Measurements from ENCODE around the gene UPF3A. TPM values are rescaled to one million over a fixed set of nuclear protein-coding genes. Genes with fewer than 3 reads are reported as not detected.
A peak's percentile ranks its signal among the peaks of the same experiment; 100 is the strongest.

Gene UPF3A
- total and polyA plus RNA-seq, 2 experiments from 2014 or later = 45.0 to 174 TPM

DNA sequence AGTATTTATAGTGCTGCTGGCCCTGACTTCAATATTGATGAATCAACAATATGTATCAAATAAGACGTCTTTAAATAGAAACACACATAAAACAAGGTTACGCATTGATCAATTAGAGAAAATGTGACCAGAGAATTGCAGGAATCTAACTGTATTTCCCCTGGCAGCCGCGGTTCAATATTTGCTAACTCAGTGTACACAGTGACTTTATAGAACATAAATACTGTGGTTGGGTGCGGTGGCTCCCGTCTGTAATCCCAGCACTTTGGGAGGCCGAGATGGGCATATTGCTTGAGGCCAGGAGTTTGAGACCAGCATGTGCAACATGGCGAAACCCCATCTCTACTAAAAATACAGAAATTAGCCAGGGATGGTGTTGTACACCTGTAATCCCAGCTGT lies 22.8 kb upstream of the UPF3A start:
- ATAC-seq = no peak

DNA sequence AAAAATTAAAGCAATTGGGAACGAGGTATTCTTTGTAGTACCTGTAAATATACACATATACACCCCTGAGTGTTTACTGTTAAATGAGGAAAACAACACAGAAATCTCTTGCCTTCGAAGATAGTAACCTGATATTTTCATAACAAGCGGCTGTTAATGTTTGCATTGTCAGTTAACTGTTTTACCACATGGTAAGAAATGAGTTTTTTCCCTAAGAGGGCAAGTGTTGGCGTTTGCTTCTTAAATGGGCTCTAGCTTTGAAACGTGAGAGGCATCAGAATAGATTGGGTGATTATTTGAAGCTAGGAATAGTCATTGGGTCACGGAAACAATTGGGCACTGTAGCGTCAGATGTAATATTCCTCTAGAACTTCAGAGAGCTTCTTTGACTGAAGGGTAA lies 22.0 kb upstream of the UPF3A start:
- H3K4me3 Mint-ChIP-seq = no peak overlapping the region
- Histone ChIP-seq H3K4me3 (no peak overlapping the region), H3K27ac (ENCODE audit: low read depth) (peak overlapping the region; percentile 62; the same call in 1 of the 2 replicates)

More for the DNA sequence above, 22.8 kb upstream of the UPF3A start:
- H3K4me1 ChIP-seq (ENCODE audit: insufficient read depth) = peaks cover 33% of the 10 kb centered on the region
- TF ChIP-seq STAT1 (IDR thresholded peaks at IDR 0.05; ENCODE audit: unreplicated experiment) (no peak), NANOG (IDR thresholded peaks at IDR 0.05; ENCODE audit: borderline replicate concordance) (no peak)
- TF ChIP-seq, protein P1, sequence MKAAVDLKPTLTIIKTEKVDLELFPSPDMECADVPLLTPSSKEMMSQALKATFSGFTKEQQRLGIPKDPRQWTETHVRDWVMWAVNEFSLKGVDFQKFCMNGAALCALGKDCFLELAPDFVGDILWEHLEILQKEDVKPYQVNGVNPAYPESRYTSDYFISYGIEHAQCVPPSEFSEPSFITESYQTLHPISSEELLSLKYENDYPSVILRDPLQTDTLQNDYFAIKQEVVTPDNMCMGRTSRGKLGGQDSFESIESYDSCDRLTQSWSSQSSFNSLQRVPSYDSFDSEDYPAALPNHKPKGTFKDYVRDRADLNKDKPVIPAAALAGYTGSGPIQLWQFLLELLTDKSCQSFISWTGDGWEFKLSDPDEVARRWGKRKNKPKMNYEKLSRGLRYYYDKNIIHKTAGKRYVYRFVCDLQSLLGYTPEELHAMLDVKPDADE (IDR thresholded peaks at IDR 0.05) = no peak
- no peak for DNase-seq (ENCODE audit: low spot score)
- H3K4me3 Mint-ChIP-seq = no peak overlapping the region
- no peaks in the 10 kb centered on the region for H3K27me3 ChIP-seq (ENCODE audit: insufficient read depth)
- H3K27ac Mint-ChIP-seq = peak overlapping the region; percentile 48
- H3K27ac ChIP-seq (ENCODE audit: low read depth) = peak overlapping the region; percentile 62
- H3K27me3 Mint-ChIP-seq (ENCODE audit: insufficient read depth, low read depth, poor library complexity) = peaks cover 2% of the 10 kb centered on the region
- no peaks in the 10 kb centered on the region for H3K9me2 ChIP-seq (ENCODE audit: insufficient read depth)
- 0 out of 2 replicates have a peak, but pooled peaks cover 4% of the 10 kb centered on the region for H3F3A ChIP-seq (replicated peaks; ENCODE audit: low read depth)
- no peaks in the 10 kb centered on the region for H3K9me3 Mint-ChIP-seq
- no peak overlapping the region for H3K4me3 ChIP-seq
- H2AFZ ChIP-seq = no peak overlapping the region
- H4K20me1 ChIP-seq (replicated peaks; ENCODE audit: insufficient read depth) = peaks cover 9% of the 10 kb centered on the region; the same call in 1 of the 2 replicates
- H3K36me3 Mint-ChIP-seq (ENCODE audit: low read depth) = peaks cover 87% of the 10 kb centered on the region
- H3K4me1 Mint-ChIP-seq = peaks cover 33% of the 10 kb centered on the region
- H3K36me3 ChIP-seq (ENCODE audit: insufficient read depth) = peaks cover 61% of the 10 kb centered on the region
- no peak overlapping the region for H3K4me2 ChIP-seq
- H3K79me2 ChIP-seq (replicated peaks; ENCODE audit: insufficient read depth) = peaks cover 3% of the 10 kb centered on the region

DNA sequence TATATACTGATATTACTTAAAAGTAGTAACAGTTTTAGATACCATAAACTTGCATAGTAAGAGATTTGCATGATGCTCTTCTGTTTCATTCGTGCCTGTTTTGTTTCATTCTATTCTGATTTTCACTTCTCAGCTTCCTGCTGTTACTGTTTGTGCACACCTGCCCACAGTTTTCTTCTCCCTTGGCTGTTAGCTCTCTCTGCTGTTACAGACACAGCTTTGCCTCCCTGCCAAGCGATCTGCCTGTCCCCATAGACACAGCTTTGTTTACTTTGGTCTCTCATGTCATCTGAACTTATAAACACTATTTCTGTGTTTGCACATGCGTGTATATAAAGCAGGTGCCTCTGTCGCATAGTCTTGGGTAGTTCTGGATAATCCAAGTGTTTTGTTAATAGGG lies 21.4 kb upstream of the UPF3A start:
- peaks cover 65% of the 10 kb centered on the region for H3K36me3 ChIP-seq (ENCODE audit: insufficient read depth)
- Mint-ChIP-seq H3K4me3 (no peak overlapping the region), H3K4me1 (peaks cover 26% of the 10 kb centered on the region)
- TF ChIP-seq, protein P1 (IDR thresholded peaks at IDR 0.05) = no peak
- TF ChIP-seq ZNF331 (CRISPR knock-in tag; IDR thresholded peaks at IDR 0.05; ENCODE audit: low read depth) (no peak), POLR2AphosphoS5 (IDR thresholded peaks at IDR 0.05; ENCODE audit: low read depth) (no peak), ZNF114 (CRISPR knock-in tag; IDR thresholded peaks at IDR 0.05) (no peak), STAT1 (IDR thresholded peaks at IDR 0.05; ENCODE audit: unreplicated experiment) (no peak), CREB1 (CRISPR knock-in tag; IDR thresholded peaks at IDR 0.05; ENCODE audit: low read depth) (no peak), NANOG (IDR thresholded peaks at IDR 0.05; ENCODE audit: borderline replicate concordance) (no peak), JUNB (IDR thresholded peaks at IDR 0.05; ENCODE audit: unreplicated experiment) (no peak), EZH2phosphoT487 (IDR thresholded peaks at IDR 0.05; ENCODE audit: unreplicated experiment) (no peak)
- TF ChIP-seq, protein P2, sequence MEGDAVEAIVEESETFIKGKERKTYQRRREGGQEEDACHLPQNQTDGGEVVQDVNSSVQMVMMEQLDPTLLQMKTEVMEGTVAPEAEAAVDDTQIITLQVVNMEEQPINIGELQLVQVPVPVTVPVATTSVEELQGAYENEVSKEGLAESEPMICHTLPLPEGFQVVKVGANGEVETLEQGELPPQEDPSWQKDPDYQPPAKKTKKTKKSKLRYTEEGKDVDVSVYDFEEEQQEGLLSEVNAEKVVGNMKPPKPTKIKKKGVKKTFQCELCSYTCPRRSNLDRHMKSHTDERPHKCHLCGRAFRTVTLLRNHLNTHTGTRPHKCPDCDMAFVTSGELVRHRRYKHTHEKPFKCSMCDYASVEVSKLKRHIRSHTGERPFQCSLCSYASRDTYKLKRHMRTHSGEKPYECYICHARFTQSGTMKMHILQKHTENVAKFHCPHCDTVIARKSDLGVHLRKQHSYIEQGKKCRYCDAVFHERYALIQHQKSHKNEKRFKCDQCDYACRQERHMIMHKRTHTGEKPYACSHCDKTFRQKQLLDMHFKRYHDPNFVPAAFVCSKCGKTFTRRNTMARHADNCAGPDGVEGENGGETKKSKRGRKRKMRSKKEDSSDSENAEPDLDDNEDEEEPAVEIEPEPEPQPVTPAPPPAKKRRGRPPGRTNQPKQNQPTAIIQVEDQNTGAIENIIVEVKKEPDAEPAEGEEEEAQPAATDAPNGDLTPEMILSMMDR (conservative IDR thresholded peaks at IDR 0.05; ENCODE audit: low read depth in 2 of 2) = no peak

More for the DNA sequence above, 22.0 kb upstream of the UPF3A start:
- Histone ChIP-seq H3K4me1 (ENCODE audit: insufficient read depth) (peaks cover 32% of the 10 kb centered on the region), H3F3A (replicated peaks; ENCODE audit: low read depth) (0 out of 2 replicates have a peak, but pooled peaks cover 5% of the 10 kb centered on the region), H3K79me2 (replicated peaks; ENCODE audit: insufficient read depth) (peaks cover 6% of the 10 kb centered on the region), H3K4me2 (no peak overlapping the region), H2AFZ (no peak overlapping the region), H3K36me3 (ENCODE audit: insufficient read depth) (peaks cover 67% of the 10 kb centered on the region), H4K20me1 (replicated peaks; ENCODE audit: insufficient read depth) (peaks cover 14% of the 10 kb centered on the region; the same call in 1 of the 2 replicates), H3K27me3 (ENCODE audit: insufficient read depth) (no peaks in the 10 kb centered on the region), H3K9me2 (ENCODE audit: insufficient read depth) (no peaks in the 10 kb centered on the region)
- H3K4me1 Mint-ChIP-seq = peaks cover 32% of the 10 kb centered on the region
- no peak for DNase-seq (ENCODE audit: low spot score)
- TF ChIP-seq STAT1 (IDR thresholded peaks at IDR 0.05; ENCODE audit: unreplicated experiment) (no peak), JUNB (IDR thresholded peaks at IDR 0.05; ENCODE audit: unreplicated experiment) (no peak), NANOG (IDR thresholded peaks at IDR 0.05; ENCODE audit: borderline replicate concordance) (no peak)
- H3K9me3 Mint-ChIP-seq = no peaks in the 10 kb centered on the region
- peaks cover 89% of the 10 kb centered on the region for H3K36me3 Mint-ChIP-seq (ENCODE audit: low read depth)
- H3K27ac Mint-ChIP-seq = peak overlapping the region; percentile 57; the same call in 1 of the 2 replicates
- ATAC-seq = no peak
- H3K27me3 Mint-ChIP-seq (ENCODE audit: insufficient read depth, low read depth, poor library complexity) = peaks cover 2% of the 10 kb centered on the region

More for the DNA sequence above, 21.4 kb upstream of the UPF3A start:
- Histone ChIP-seq H3K27ac (ENCODE audit: low read depth) (no peak overlapping the region), H3K79me2 (replicated peaks; ENCODE audit: insufficient read depth) (peaks cover 6% of the 10 kb centered on the region), H3K4me3 (no peak overlapping the region), H4K20me1 (replicated peaks; ENCODE audit: insufficient read depth) (peaks cover 17% of the 10 kb centered on the region; the same call in 1 of the 2 replicates), H3K27me3 (ENCODE audit: insufficient read depth) (no peaks in the 10 kb centered on the region), H2AFZ (no peak overlapping the region), H3F3A (replicated peaks; ENCODE audit: low read depth) (0 out of 2 replicates have a peak, but pooled peaks cover 5% of the 10 kb centered on the region), H3K4me2 (no peak overlapping the region), H3K4me1 (ENCODE audit: insufficient read depth) (peaks cover 26% of the 10 kb centered on the region), H3K9me2 (ENCODE audit: insufficient read depth) (no peaks in the 10 kb centered on the region)
- ATAC-seq = no peak
- H3K27ac Mint-ChIP-seq = no peak overlapping the region
- H3K27me3 Mint-ChIP-seq (ENCODE audit: insufficient read depth, low read depth, poor library complexity) = peaks cover 2% of the 10 kb centered on the region
- H3K36me3 Mint-ChIP-seq (ENCODE audit: low read depth) = peaks cover 88% of the 10 kb centered on the region
- H3K9me3 Mint-ChIP-seq = no peaks in the 10 kb centered on the region
- no peak for DNase-seq (ENCODE audit: low spot score)
